ENCODE measurements around the gene ATG4A. TPM values are rescaled to one million over a fixed set of nuclear protein-coding genes. Genes with fewer than 3 reads are reported as not detected.

Gene ATG4A
- total RNA-seq, 1 donor from 2014 or later, result 16.9 TPM

- Histone ChIP-seq H3K27ac (no peak overlapping the region), H3K4me3 (no peak overlapping the region), H3K9me3 (no peaks in the 10 kb centered on the region), H3K36me3 (no peaks in the 10 kb centered on the region), H3K27me3 (no peaks in the 10 kb centered on the region), H3K4me1 (no peaks in the 10 kb centered on the region)
- intact Hi-C loops (cut with DNase I), result no loop called here
- ATAC-seq (no peak), DNase-seq (no peak)
- no peak for TF ChIP-seq CTCF (IDR thresholded peaks at IDR 0.05)
Observed at GRCh38 chrX:108127152-108127551, 35.6 kb downstream of the ATG4A start.

DNA sequence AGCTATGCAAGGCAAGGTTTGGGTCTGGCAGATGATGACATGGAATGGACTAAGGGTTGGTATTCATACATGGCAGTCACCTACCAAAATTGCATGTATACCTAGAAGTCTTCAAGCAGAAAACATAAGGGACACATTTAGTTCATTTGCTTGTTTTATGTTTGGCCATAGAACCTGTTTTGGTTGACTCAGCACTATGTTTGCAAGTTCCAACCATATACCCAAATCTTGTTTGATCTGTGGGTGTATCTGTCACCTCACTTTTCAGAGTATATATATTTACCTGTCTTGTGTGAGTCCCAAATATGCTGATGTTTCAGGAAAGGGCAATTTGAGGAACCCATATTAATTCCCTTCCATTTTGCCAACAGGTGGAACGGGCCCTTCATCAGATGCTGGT is 39.3 kb downstream of the ATG4A start:
- no peak overlapping the region for H3K27ac ChIP-seq
- intact Hi-C loops (cut with DNase I), result no loop called here
- no peak for TF ChIP-seq CTCF (IDR thresholded peaks at IDR 0.05)
- DNase-seq, result no peak
- H3K9me3 ChIP-seq, result no peaks in the 10 kb centered on the region
- no peaks in the 10 kb centered on the region for H3K4me1 ChIP-seq
- no peak overlapping the region for H3K4me3 ChIP-seq
- H3K27me3 ChIP-seq, result no peaks in the 10 kb centered on the region
- no peaks in the 10 kb centered on the region for H3K36me3 ChIP-seq
- no peak for ATAC-seq

DNA sequence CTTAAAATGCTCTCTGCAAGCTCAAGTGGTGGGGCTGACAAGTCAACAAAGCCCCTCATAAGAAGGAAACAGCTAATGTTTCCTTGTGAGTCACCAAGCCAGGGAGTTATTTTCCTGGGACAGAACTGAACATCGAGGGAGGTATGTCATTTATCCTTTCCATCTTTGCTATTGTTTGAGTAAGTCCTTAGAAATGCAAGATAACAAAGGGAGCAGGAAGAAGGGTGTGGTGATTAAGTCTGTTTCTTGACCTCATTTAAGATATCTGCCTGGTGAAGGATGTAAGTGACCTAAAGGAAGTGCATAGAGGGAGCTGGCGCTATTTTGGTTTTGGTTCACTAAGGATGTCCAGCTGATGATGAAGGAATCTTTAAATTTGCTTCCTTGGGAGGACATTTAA is 39.9 kb downstream of the ATG4A start:
- no peak for TF ChIP-seq CTCF (IDR thresholded peaks at IDR 0.05)
- ATAC-seq (no peak), DNase-seq (no peak)
- Histone ChIP-seq H3K9me3 (no peaks in the 10 kb centered on the region), H3K4me3 (no peak overlapping the region), H3K27ac (no peak overlapping the region), H3K36me3 (no peaks in the 10 kb centered on the region), H3K4me1 (no peaks in the 10 kb centered on the region), H3K27me3 (no peaks in the 10 kb centered on the region)
- intact Hi-C loops (cut with DNase I), result no loop called here

GRCh38 chrX:108132034-108132433 is 40.5 kb downstream of the ATG4A start:
- Histone ChIP-seq H3K27ac (no peak overlapping the region), H3K4me1 (no peaks in the 10 kb centered on the region), H3K27me3 (no peaks in the 10 kb centered on the region), H3K9me3 (no peaks in the 10 kb centered on the region), H3K4me3 (no peak overlapping the region), H3K36me3 (no peaks in the 10 kb centered on the region)
- TF ChIP-seq CTCF (IDR thresholded peaks at IDR 0.05), result no peak
- no peak for DNase-seq
- intact Hi-C loops (cut with DNase I), result no loop called here
- no peak for ATAC-seq

GRCh38 chrX:108132876-108133275 is 41.3 kb downstream of the ATG4A start:
- DNase-seq, result no peak
- no peaks in the 10 kb centered on the region for H3K27me3 ChIP-seq
- intact Hi-C loops (cut with DNase I), result no loop called here

More at GRCh38 chrX:108132876-108133275, 41.3 kb downstream of the ATG4A start:
- H3K4me3 ChIP-seq, result no peak overlapping the region
- no peak for TF ChIP-seq CTCF (IDR thresholded peaks at IDR 0.05)
- H3K9me3 ChIP-seq, result no peaks in the 10 kb centered on the region
- no peak for ATAC-seq
- H3K4me1 ChIP-seq, result no peaks in the 10 kb centered on the region
- no peaks in the 10 kb centered on the region for H3K36me3 ChIP-seq
- no peak overlapping the region for H3K27ac ChIP-seq

Data from upper lobe of right lung (tissue), 1 donor.